ENCODE results near the gene ZFP36L2. TPM values are rescaled to one million over a fixed set of nuclear protein-coding genes. Genes with fewer than 3 reads are reported as not detected.
A peak's percentile ranks its signal among the peaks of the same experiment; 100 is the strongest.

The ZFP36L2 gene
- total and polyA plus RNA-seq, 5 donors from 2014 or later, result 119 to 874 (median 135) TPM

GRCh38 chr2:43246641-43247040, 20.2 kb upstream of the ZFP36L2 start:
- no peaks in the 10 kb centered on the region for H3K9me3 ChIP-seq (ENCODE audit: control insufficient read depth in 2 of 2, low read length in 2 of 2)
- no peaks in the 10 kb centered on the region for H3K4me1 ChIP-seq (ENCODE audit: control insufficient read depth, insufficient read depth, low read length, poor library complexity, severe bottlenecking)
- Mint-ChIP-seq H3K4me3 (no peak overlapping the region), H3K36me3 (peaks cover 11% of the 10 kb centered on the region), H3K27ac (peak overlapping the region in 1 of 3 donors; percentile 36), H3K27me3 (no peaks in the 10 kb centered on the region), H3K4me1 (peaks cover 0 to 4% (median 1%) of the 10 kb centered on the region in 4 donors), H3K9me3 (no peaks in the 10 kb centered on the region)
- peaks cover 9% of the 10 kb centered on the region for H3K36me3 ChIP-seq (ENCODE audit: control insufficient read depth, insufficient read depth, low read length)
- DNase-seq (no peak), ATAC-seq (ENCODE audit: low read depth in 2 of 2) (no peak)
- no peak overlapping the region for H3K27ac ChIP-seq (ENCODE audit: insufficient read depth, low read length, poor library complexity, severe bottlenecking)
- no peak overlapping the region for H3K4me3 ChIP-seq (ENCODE audit: low read depth, low read length)
- H3K27me3 ChIP-seq (ENCODE audit: control insufficient read depth, insufficient read depth, low read length), result no peaks in the 10 kb centered on the region

DNA sequence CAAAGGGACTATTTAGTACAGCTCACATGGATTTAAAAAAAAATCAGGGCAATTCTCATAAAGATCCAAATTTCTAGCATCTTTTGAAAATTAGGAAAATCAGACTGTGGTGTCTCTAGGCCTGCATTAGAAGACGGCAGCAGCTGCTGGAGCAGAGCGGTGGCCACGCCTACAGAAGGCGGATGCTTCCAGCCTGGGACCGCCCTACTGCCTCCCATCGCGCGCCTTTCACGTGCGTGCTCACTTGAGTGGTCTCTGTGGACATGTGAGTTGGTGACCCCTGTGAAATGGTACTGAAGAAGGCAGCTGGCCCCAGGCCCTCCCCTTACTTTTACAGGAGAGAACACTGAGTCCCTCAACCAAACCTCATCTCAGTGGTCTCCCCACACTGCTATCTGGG, 15.2 kb upstream of the ZFP36L2 start:
- Histone ChIP-seq H3K27ac (ENCODE audit: insufficient read depth, low read length, poor library complexity, severe bottlenecking) (no peak overlapping the region), H3K4me1 (ENCODE audit: control insufficient read depth, insufficient read depth, low read length, poor library complexity, severe bottlenecking) (no peaks in the 10 kb centered on the region), H3K27me3 (ENCODE audit: control insufficient read depth, insufficient read depth, low read length) (no peaks in the 10 kb centered on the region), H3K36me3 (ENCODE audit: control insufficient read depth, insufficient read depth, low read length) (peaks cover 12% of the 10 kb centered on the region), H3K4me3 (ENCODE audit: low read depth, low read length) (no peak overlapping the region), H3K9me3 (ENCODE audit: control insufficient read depth in 2 of 2, low read length in 2 of 2) (no peaks in the 10 kb centered on the region)
- Mint-ChIP-seq H3K4me1 (peaks cover 5 to 15% (median 8%) of the 10 kb centered on the region in 4 donors), H3K36me3 (peaks cover 8% of the 10 kb centered on the region), H3K27ac (peak overlapping the region in 2 of 3 donors; percentile 46 to 88), H3K9me3 (no peaks in the 10 kb centered on the region), H3K4me3 (peak overlapping the region in 1 of 4 donors; percentile 43), H3K27me3 (no peaks in the 10 kb centered on the region)
- ATAC-seq (ENCODE audit: low read depth in 2 of 2) (no peak), DNase-seq (no peak)

GRCh38 chr2:43240766-43241150, 14.4 kb upstream of the ZFP36L2 start:
- no peaks in the 10 kb centered on the region for H3K4me1 ChIP-seq (ENCODE audit: control insufficient read depth, insufficient read depth, low read length, poor library complexity, severe bottlenecking)
- peaks cover 5 to 15% (median 8%) of the 10 kb centered on the region in 4 donors for H3K4me1 Mint-ChIP-seq
- peaks cover 12% of the 10 kb centered on the region for H3K36me3 ChIP-seq (ENCODE audit: control insufficient read depth, insufficient read depth, low read length)
- DNase-seq, result no peak
- no peak overlapping the region for H3K4me3 ChIP-seq (ENCODE audit: low read depth, low read length)
- H3K9me3 ChIP-seq (ENCODE audit: control insufficient read depth in 2 of 2, low read length in 2 of 2), result no peaks in the 10 kb centered on the region
- H3K27ac ChIP-seq (ENCODE audit: insufficient read depth, low read length, poor library complexity, severe bottlenecking), result no peak overlapping the region
- no peak overlapping the region for H3K4me3 Mint-ChIP-seq
- no peaks in the 10 kb centered on the region for H3K9me3 Mint-ChIP-seq
- no peaks in the 10 kb centered on the region for H3K27me3 Mint-ChIP-seq
- no peaks in the 10 kb centered on the region for H3K27me3 ChIP-seq (ENCODE audit: control insufficient read depth, insufficient read depth, low read length)
- H3K27ac Mint-ChIP-seq, result peak overlapping the region in 1 of 3 donors; percentile 38
- ATAC-seq (ENCODE audit: low read depth in 2 of 2), result no peak
- H3K36me3 Mint-ChIP-seq, result peaks cover 8% of the 10 kb centered on the region

DNA sequence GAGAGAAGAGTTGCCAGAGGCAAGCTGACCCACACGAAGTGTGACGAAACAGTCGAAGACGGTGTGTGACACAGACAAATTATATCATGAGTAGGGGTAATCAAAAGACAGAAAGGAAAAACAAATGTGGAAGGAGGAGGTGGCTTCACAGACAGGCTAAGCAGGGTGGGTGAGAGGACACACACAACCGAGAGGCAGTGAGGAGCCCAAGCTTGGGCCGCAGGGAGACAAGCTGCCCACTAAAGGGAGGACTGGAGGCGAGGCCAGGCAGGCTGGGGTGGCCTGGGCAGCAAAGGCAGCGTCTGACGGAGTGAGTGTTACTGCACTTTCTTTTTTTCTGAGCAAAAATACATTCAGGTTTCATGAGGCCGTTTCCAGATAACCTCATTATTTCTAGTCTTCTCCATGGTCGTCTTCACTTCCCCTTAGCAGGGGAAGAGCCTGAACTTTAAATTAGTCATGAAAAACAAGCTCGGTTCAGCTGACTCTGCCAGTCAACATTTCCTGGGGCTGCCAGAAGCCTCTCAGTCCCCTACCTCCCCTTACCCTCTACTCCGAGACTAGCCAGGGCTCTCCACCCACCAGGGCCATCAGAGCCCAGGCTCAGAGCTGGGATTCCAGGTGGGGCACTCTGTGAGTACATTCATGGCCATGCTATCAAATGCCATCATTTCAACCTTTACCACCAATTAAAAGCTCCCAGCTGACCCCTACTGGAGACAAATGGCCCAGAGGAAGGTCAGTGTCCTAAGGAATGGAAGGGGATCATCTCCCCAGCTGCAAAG, 13.8 kb upstream of the ZFP36L2 start:
- H3K4me1 Mint-ChIP-seq, result peaks cover 5 to 15% (median 8%) of the 10 kb centered on the region in 4 donors
- H3K9me3 ChIP-seq (ENCODE audit: control insufficient read depth in 2 of 2, low read length in 2 of 2), result no peaks in the 10 kb centered on the region
- DNase-seq (no peak), ATAC-seq (ENCODE audit: low read depth in 2 of 2) (peak; percentile 18 to 35)
- H3K36me3 Mint-ChIP-seq, result peaks cover 8% of the 10 kb centered on the region
- H3K4me3 Mint-ChIP-seq, result no peak overlapping the region
- H3K9me3 Mint-ChIP-seq, result no peaks in the 10 kb centered on the region
- H3K4me1 ChIP-seq (ENCODE audit: control insufficient read depth, insufficient read depth, low read length, poor library complexity, severe bottlenecking), result no peaks in the 10 kb centered on the region
- no peak overlapping the region for H3K27ac ChIP-seq (ENCODE audit: insufficient read depth, low read length, poor library complexity, severe bottlenecking)
- no peak overlapping the region for H3K4me3 ChIP-seq (ENCODE audit: low read depth, low read length)
- no peaks in the 10 kb centered on the region for H3K27me3 Mint-ChIP-seq
- peak overlapping the region in 2 of 3 donors; percentile 45 to 62 for H3K27ac Mint-ChIP-seq
- no peaks in the 10 kb centered on the region for H3K27me3 ChIP-seq (ENCODE audit: control insufficient read depth, insufficient read depth, low read length)
- peaks cover 9% of the 10 kb centered on the region for H3K36me3 ChIP-seq (ENCODE audit: control insufficient read depth, insufficient read depth, low read length)

DNA sequence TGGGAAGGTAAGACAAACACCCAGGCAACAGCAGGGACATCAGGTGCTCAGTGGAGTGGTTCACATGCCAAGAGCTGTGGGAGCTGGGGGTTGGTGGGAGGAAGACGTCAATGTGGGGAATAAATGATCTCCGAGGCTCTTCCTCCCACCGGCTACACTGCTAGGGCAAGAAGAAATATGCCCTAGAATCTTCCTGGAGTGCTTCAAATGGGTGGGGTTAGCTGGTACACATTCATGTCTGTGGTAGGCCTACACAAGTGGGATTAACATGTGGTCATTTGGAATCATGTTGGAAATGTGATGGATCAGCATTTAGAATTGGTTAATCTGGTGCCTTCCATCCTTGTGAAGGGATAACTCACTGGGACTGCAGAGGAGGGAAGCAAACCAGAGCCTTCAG, 12.4 kb upstream of the ZFP36L2 start:
- no peak overlapping the region for H3K4me3 Mint-ChIP-seq

GRCh38 chr2:43238176-43238575, 11.8 kb upstream of the ZFP36L2 start:
- Mint-ChIP-seq H3K27ac (peak overlapping the region; percentile 38 to 54 (median 47)), H3K9me3 (no peaks in the 10 kb centered on the region), H3K27me3 (no peaks in the 10 kb centered on the region), H3K36me3 (peaks cover 8% of the 10 kb centered on the region), H3K4me3 (no peak overlapping the region), H3K4me1 (peaks cover 5 to 15% (median 8%) of the 10 kb centered on the region in 4 donors)
- Histone ChIP-seq H3K4me3 (ENCODE audit: low read depth, low read length) (no peak overlapping the region), H3K27ac (ENCODE audit: insufficient read depth, low read length, poor library complexity, severe bottlenecking) (no peak overlapping the region), H3K4me1 (ENCODE audit: control insufficient read depth, insufficient read depth, low read length, poor library complexity, severe bottlenecking) (no peaks in the 10 kb centered on the region), H3K9me3 (ENCODE audit: control insufficient read depth in 2 of 2, low read length in 2 of 2) (no peaks in the 10 kb centered on the region), H3K27me3 (ENCODE audit: control insufficient read depth, insufficient read depth, low read length) (no peaks in the 10 kb centered on the region), H3K36me3 (ENCODE audit: control insufficient read depth, insufficient read depth, low read length) (peaks cover 5% of the 10 kb centered on the region)
- no peak for DNase-seq
- no peak for ATAC-seq (ENCODE audit: low read depth in 2 of 2)

More for the DNA sequence above, 12.4 kb upstream of the ZFP36L2 start:
- H3K36me3 ChIP-seq (ENCODE audit: control insufficient read depth, insufficient read depth, low read length), result peaks cover 5% of the 10 kb centered on the region
- no peak overlapping the region for H3K27ac ChIP-seq (ENCODE audit: insufficient read depth, low read length, poor library complexity, severe bottlenecking)
- no peak for DNase-seq
- no peak for ATAC-seq (ENCODE audit: low read depth in 2 of 2)
- H3K4me3 ChIP-seq (ENCODE audit: low read depth, low read length), result no peak overlapping the region
- H3K4me1 ChIP-seq (ENCODE audit: control insufficient read depth, insufficient read depth, low read length, poor library complexity, severe bottlenecking), result no peaks in the 10 kb centered on the region
- H3K9me3 Mint-ChIP-seq, result no peaks in the 10 kb centered on the region
- H3K27ac Mint-ChIP-seq, result peak overlapping the region; percentile 38 to 54 (median 47)
- no peaks in the 10 kb centered on the region for H3K27me3 ChIP-seq (ENCODE audit: control insufficient read depth, insufficient read depth, low read length)
- peaks cover 5 to 15% (median 8%) of the 10 kb centered on the region in 4 donors for H3K4me1 Mint-ChIP-seq
- H3K9me3 ChIP-seq (ENCODE audit: control insufficient read depth in 2 of 2, low read length in 2 of 2), result no peaks in the 10 kb centered on the region
- H3K36me3 Mint-ChIP-seq, result peaks cover 8% of the 10 kb centered on the region
- H3K27me3 Mint-ChIP-seq, result no peaks in the 10 kb centered on the region

DNA sequence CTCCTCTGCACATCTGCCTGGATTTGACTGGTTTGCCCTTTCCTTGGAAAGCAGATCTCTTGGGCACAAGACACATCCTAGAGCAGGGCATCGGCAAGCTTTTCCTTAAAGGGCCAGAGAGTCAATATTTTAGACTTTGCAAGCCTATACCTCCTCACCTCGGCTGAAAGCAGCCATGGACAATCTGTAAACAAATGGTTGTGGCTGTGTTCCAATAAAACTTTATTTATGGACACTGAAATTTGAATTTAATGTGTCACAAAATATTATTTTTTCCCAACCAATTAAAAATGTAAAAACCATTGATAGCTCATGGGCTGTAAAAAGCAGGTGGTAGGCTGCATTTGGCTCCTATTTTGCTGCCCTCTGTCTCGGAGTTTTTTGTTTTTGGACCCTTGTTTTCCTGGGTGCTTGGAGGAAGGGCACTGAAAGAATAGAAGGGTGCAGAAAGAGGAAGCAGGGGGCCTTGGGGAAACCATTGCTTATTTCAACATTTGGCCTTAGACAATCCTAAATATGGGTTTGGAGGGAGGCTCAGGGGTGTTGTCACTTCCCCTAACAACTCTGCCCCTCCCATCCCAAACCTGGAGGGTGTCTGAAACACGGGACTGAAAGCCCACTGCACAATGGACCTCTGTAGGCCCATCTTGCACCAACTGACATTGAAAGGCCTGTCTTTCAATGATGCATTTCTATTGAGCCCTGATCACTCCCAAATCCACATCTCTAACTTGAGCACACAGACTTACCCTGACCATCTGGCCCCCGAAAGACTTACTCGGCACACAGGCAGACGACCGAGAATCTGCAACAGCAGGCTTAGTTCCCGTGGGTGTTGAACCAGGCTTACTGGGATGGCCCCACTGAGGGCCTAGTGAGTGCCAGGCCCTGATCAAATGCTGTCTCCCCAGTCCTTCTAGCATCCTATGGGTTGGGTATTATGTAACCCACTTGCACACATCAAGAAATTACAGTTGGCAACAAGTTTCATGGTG, 7.1 kb upstream of the ZFP36L2 start:
- no peak overlapping the region for H3K27ac ChIP-seq (ENCODE audit: insufficient read depth, low read length, poor library complexity, severe bottlenecking)
- no peak for ATAC-seq (ENCODE audit: low read depth in 2 of 2)
- no peak overlapping the region for H3K4me3 ChIP-seq (ENCODE audit: low read depth, low read length)
- H3K36me3 ChIP-seq (ENCODE audit: control insufficient read depth, insufficient read depth, low read length), result peaks cover 19% of the 10 kb centered on the region
- peaks cover 12% of the 10 kb centered on the region for H3K4me1 ChIP-seq (ENCODE audit: control insufficient read depth, insufficient read depth, low read length, poor library complexity, severe bottlenecking)
- Mint-ChIP-seq H3K9me3 (no peaks in the 10 kb centered on the region), H3K36me3 (peaks cover 11% of the 10 kb centered on the region), H3K27me3 (peaks cover 4% of the 10 kb centered on the region), H3K4me3 (no peak overlapping the region), H3K27ac (peak overlapping the region in 2 of 3 donors; percentile 66 to 92), H3K4me1 (peaks cover 12 to 27% (median 18%) of the 10 kb centered on the region in 4 donors)
- H3K9me3 ChIP-seq (ENCODE audit: control insufficient read depth in 2 of 2, low read length in 2 of 2), result no peaks in the 10 kb centered on the region
- H3K27me3 ChIP-seq (ENCODE audit: control insufficient read depth, insufficient read depth, low read length), result no peaks in the 10 kb centered on the region
- no peak for DNase-seq
